ENCODE results near the gene CSNK1G2.

DNA sequence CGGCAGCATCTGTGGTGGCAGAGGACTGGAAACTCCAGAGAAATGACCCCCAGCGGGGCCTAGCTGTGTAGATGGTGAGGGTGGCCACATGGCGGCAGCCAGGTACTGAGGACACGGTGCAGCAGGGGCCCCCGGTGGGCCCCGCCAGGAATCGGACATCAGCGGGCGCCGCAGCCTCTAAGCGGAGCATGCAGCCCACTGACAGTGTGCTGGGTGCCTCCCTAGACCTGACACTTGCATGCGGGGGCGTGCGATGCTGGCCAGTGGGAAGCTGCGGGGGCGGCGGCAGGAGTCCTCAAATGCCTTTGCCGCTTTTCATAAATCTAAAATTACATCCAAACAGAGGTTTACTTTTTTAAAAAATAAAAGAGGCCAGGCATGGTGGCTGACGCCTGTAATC lies 19.6 kb upstream of the CSNK1G2 start:
- TF ChIP-seq, protein P1, sequence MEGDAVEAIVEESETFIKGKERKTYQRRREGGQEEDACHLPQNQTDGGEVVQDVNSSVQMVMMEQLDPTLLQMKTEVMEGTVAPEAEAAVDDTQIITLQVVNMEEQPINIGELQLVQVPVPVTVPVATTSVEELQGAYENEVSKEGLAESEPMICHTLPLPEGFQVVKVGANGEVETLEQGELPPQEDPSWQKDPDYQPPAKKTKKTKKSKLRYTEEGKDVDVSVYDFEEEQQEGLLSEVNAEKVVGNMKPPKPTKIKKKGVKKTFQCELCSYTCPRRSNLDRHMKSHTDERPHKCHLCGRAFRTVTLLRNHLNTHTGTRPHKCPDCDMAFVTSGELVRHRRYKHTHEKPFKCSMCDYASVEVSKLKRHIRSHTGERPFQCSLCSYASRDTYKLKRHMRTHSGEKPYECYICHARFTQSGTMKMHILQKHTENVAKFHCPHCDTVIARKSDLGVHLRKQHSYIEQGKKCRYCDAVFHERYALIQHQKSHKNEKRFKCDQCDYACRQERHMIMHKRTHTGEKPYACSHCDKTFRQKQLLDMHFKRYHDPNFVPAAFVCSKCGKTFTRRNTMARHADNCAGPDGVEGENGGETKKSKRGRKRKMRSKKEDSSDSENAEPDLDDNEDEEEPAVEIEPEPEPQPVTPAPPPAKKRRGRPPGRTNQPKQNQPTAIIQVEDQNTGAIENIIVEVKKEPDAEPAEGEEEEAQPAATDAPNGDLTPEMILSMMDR (IDR thresholded peaks at IDR 0.05), result no peak
- no peak for TF ChIP-seq POLR2A (IDR thresholded peaks at IDR 0.05)

All from vagina (tissue), 2 donors.